ENCODE measurements around the gene PLEK. TPM values are rescaled to one million over a fixed set of nuclear protein-coding genes. Genes with fewer than 3 reads are reported as not detected.
A peak's percentile ranks its signal among the peaks of the same experiment; 100 is the strongest.

Gene PLEK
- total and polyA plus RNA-seq, 2 donors (not counting 1 experiment from before 2014, with no cell fraction given) = 39.9 to 78.3 TPM

DNA sequence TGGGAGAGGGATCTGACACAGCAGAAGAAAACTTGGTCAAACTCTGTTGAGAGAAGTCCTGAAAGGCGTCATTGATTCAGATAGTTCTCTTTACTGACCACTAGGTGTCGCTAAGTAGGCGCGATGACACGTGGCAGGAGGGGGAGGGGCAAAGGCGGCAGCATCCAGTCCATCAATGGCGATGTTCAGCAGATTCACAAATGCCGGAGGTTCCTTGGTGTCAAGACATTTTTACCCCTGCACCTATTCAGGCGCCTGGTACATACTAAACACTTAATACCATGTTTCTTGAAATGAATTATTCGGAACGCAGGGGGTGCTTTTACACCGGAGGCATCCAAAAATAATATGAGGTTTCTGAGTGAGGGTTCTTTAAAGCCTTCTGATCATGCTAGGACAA, 3.0 kb upstream of the PLEK start:
- WGBS (ENCODE audit: insufficient coverage) = 0% methylated on average over 5 of the region's 12 CpGs
- Mint-ChIP-seq H3K27me3 (no peaks in the 10 kb centered on the region), H3K4me1 (peaks cover 54% of the 10 kb centered on the region), H3K9me3 (ENCODE audit: insufficient read depth) (no peaks in the 10 kb centered on the region), H3K4me3 (peak overlapping the region; percentile 97), H3K27ac (peak overlapping the region; percentile 97)
- Histone ChIP-seq H3K36me3 (replicated peaks in 1 of 2; ENCODE audit: control extremely low read depth in 1 of 2, control insufficient read depth in 1 of 2, extremely low read depth in 1 of 2, insufficient read depth in 2 of 2, low read length in 1 of 2) (peaks cover 0 to 3% of the 10 kb centered on the region in 2 experiments), H3K79me2 (ENCODE audit: control insufficient read depth, insufficient read depth, low read length) (peaks cover 60% of the 10 kb centered on the region), H3K9me3 (ENCODE audit: control extremely low read depth in 1 of 3, control insufficient read depth in 2 of 3, insufficient read depth in 1 of 3, low read length in 2 of 3) (no peaks in the 10 kb centered on the region), H3K4me2 (replicated peaks; ENCODE audit: low read depth, low read length, poor library complexity, severe bottlenecking) (peak overlapping the region; percentile 80), H3K4me1 (ENCODE audit: control insufficient read depth in 2 of 2, insufficient read depth in 2 of 2, low read length in 2 of 2) (peaks cover 34 to 46% of the 10 kb centered on the region in 2 donors), H4K20me1 (ENCODE audit: control insufficient read depth, insufficient read depth, low read length, poor library complexity, severe bottlenecking) (no peaks in the 10 kb centered on the region), H3K9ac (ENCODE audit: low read length) (peak overlapping the region; percentile 66), H2AFZ (ENCODE audit: insufficient read depth, low read depth, low read length, poor library complexity, severe bottlenecking) (peak overlapping the region; percentile 73), H3K27me3 (replicated peaks in 1 of 4; ENCODE audit: control extremely low read depth in 1 of 4, control insufficient read depth in 3 of 4, insufficient read depth in 4 of 4, low read length in 3 of 4) (no peaks in the 10 kb centered on the region), H3K4me3 (ENCODE audit: control extremely low read depth in 1 of 5, extremely low read depth in 1 of 5, insufficient read depth in 1 of 5, low read depth in 2 of 5, low read length in 4 of 5) (peak overlapping the region; percentile 14 to 68 (median 42)), H3K27ac (ENCODE audit: low read length in 2 of 2) (peak overlapping the region; percentile 89 to 91)
- ChIA-PET POLR2A (interaction anchor here (1.0 kb wide), 1 partner anchor 79 kb away, joined by 3 read pairs; no protein-coding TSS in a partner anchor), CTCF (interaction anchor here (0.8 to 10.6 kb wide), 6 partner anchors 9 to 240 kb away, joined by 3 to 163 read pairs (median 3); no protein-coding TSS in a partner anchor)
- TF ChIP-seq, protein P1, sequence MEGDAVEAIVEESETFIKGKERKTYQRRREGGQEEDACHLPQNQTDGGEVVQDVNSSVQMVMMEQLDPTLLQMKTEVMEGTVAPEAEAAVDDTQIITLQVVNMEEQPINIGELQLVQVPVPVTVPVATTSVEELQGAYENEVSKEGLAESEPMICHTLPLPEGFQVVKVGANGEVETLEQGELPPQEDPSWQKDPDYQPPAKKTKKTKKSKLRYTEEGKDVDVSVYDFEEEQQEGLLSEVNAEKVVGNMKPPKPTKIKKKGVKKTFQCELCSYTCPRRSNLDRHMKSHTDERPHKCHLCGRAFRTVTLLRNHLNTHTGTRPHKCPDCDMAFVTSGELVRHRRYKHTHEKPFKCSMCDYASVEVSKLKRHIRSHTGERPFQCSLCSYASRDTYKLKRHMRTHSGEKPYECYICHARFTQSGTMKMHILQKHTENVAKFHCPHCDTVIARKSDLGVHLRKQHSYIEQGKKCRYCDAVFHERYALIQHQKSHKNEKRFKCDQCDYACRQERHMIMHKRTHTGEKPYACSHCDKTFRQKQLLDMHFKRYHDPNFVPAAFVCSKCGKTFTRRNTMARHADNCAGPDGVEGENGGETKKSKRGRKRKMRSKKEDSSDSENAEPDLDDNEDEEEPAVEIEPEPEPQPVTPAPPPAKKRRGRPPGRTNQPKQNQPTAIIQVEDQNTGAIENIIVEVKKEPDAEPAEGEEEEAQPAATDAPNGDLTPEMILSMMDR (IDR thresholded peaks at IDR 0.05) = peak; percentile 84
- no peak for TF ChIP-seq EZH2 (IDR thresholded peaks at IDR 0.05; ENCODE audit: borderline replicate concordance, insufficient read depth, low read depth, low read length, poor library complexity, severe bottlenecking)
- ATAC-seq (ENCODE audit: low read depth) (peak; percentile 74), DNase-seq (peak; percentile 91)
- intact Hi-C loops (cut with micrococcal nuclease) = loop anchor here (1.0 to 10.0 kb wide), 9 partner anchors 25 to 423 kb away; partner anchors contain the start of genes PNO1 and PPP3R1

GRCh38 chr2:68362749-68363148, 2.3 kb upstream of the PLEK start:
- CTCF ChIA-PET = interaction anchor here (0.6 to 10.6 kb wide), 7 partner anchors 9 to 110 kb away, joined by 3 to 163 read pairs (median 3); partner anchors contain the start of gene PPP3R1
- peaks cover 60% of the 10 kb centered on the region for H3K4me1 Mint-ChIP-seq
- 28% methylated on average over 5 of the region's 7 CpGs for WGBS (ENCODE audit: insufficient coverage)
- POLR2A ChIA-PET = interaction anchor here (1.0 kb wide), 1 partner anchor 79 kb away, joined by 3 read pairs; no protein-coding TSS in a partner anchor
- Histone ChIP-seq H3K27me3 (replicated peaks in 1 of 4; ENCODE audit: control extremely low read depth in 1 of 4, control insufficient read depth in 3 of 4, insufficient read depth in 4 of 4, low read length in 3 of 4) (no peaks in the 10 kb centered on the region), H3K36me3 (replicated peaks in 1 of 2; ENCODE audit: control extremely low read depth in 1 of 2, control insufficient read depth in 1 of 2, extremely low read depth in 1 of 2, insufficient read depth in 2 of 2, low read length in 1 of 2) (peaks cover 0 to 7% of the 10 kb centered on the region in 2 experiments), H3K4me3 (ENCODE audit: control extremely low read depth in 1 of 5, extremely low read depth in 1 of 5, insufficient read depth in 1 of 5, low read depth in 2 of 5, low read length in 4 of 5) (peak overlapping the region in 3 of 5 experiments; percentile 14 to 68 (median 42)), H3K27ac (ENCODE audit: low read length in 2 of 2) (peak overlapping the region; percentile 89 to 91), H3K4me1 (ENCODE audit: control insufficient read depth in 2 of 2, insufficient read depth in 2 of 2, low read length in 2 of 2) (peaks cover 41 to 52% of the 10 kb centered on the region in 2 donors), H4K20me1 (ENCODE audit: control insufficient read depth, insufficient read depth, low read length, poor library complexity, severe bottlenecking) (no peaks in the 10 kb centered on the region), H3K4me2 (replicated peaks; ENCODE audit: low read depth, low read length, poor library complexity, severe bottlenecking) (peak overlapping the region; percentile 80), H3K9me3 (ENCODE audit: control extremely low read depth in 1 of 3, control insufficient read depth in 2 of 3, insufficient read depth in 1 of 3, low read length in 2 of 3) (no peaks in the 10 kb centered on the region), H2AFZ (ENCODE audit: insufficient read depth, low read depth, low read length, poor library complexity, severe bottlenecking) (peak overlapping the region; percentile 73), H3K9ac (ENCODE audit: low read length) (peak overlapping the region; percentile 66), H3K79me2 (ENCODE audit: control insufficient read depth, insufficient read depth, low read length) (peaks cover 67% of the 10 kb centered on the region)
- no peaks in the 10 kb centered on the region for H3K9me3 Mint-ChIP-seq (ENCODE audit: insufficient read depth)
- no peak for ATAC-seq (ENCODE audit: low read depth)
- TF ChIP-seq EZH2 (IDR thresholded peaks at IDR 0.05; ENCODE audit: borderline replicate concordance, insufficient read depth, low read depth, low read length, poor library complexity, severe bottlenecking) = no peak
- TF ChIP-seq, protein P1 (IDR thresholded peaks at IDR 0.05) = no peak
- H3K27ac Mint-ChIP-seq = peak overlapping the region; percentile 97
- peak; percentile 60 for DNase-seq
- intact Hi-C loops (cut with micrococcal nuclease) = loop anchor here (1.0 to 10.0 kb wide), 9 partner anchors 25 to 422 kb away; partner anchors contain the start of genes PNO1 and PPP3R1
- H3K27me3 Mint-ChIP-seq = no peaks in the 10 kb centered on the region
- H3K4me3 Mint-ChIP-seq = peak overlapping the region; percentile 97
